Endothelial cell (in vitro differentiated cells): ENCODE data around the gene GFOD1. TPM values are rescaled to one million over a fixed set of nuclear protein-coding genes. Genes with fewer than 3 reads are reported as not detected.

Experiments
- DNase-seq: peaks from one replicate; pipeline ENCODE4 v3.0.0; 2021; ENCODE audit warnings: low spot score
- H3K27ac Mint-ChIP-seq: one replicate; pipeline ENCODE4 v1.8.0; 2021; ENCODE audit warnings: mixed read lengths, inconsistent platforms; ENCODE audit not compliant: unreplicated experiment
- H3K27me3 Mint-ChIP-seq: one replicate; pipeline ENCODE4 v1.8.0; 2021; ENCODE audit warnings: mild to moderate bottlenecking, moderate library complexity, mixed read lengths, inconsistent platforms; ENCODE audit not compliant: unreplicated experiment
- H3K36me3 Mint-ChIP-seq: one replicate; pipeline ENCODE4 v1.8.0; 2021; ENCODE audit warnings: mild to moderate bottlenecking, low read depth, mixed read lengths, inconsistent platforms; ENCODE audit not compliant: unreplicated experiment
- H3K4me1 Mint-ChIP-seq: one replicate; pipeline ENCODE4 v1.8.0; 2021; ENCODE audit warnings: mild to moderate bottlenecking, mixed read lengths, inconsistent platforms; ENCODE audit not compliant: unreplicated experiment
- H3K4me3 Mint-ChIP-seq: one replicate; pipeline ENCODE4 v1.8.0; 2021; ENCODE audit warnings: mild to moderate bottlenecking, mixed read lengths, inconsistent platforms; ENCODE audit not compliant: unreplicated experiment
- H3K9me3 Mint-ChIP-seq: one replicate; pipeline ENCODE4 v1.8.0; 2021; ENCODE audit warnings: mixed read lengths, inconsistent platforms; ENCODE audit not compliant: unreplicated experiment
- CTCF ChIP-seq: fragments of 200-600 bp; sonication (generic); IDR thresholded peaks from one replicate; pipeline ENCODE4 v1.5.0; 2021; ENCODE audit warnings: antibody characterized with exemption; ENCODE audit not compliant: unreplicated experiment
- total RNA-seq: library from RNA; stranded (reverse); fragmentation: NEBNext Ultra II Directional; extraction: Animal tissue kit (Norgen Biotek cat#: 25700); gene quantifications from one replicate; pipeline ENCODE4 v1.2.1, GENCODE V29; 2021; ENCODE audit not compliant: unreplicated experiment

The GFOD1 gene
- total RNA-seq, 1 donor from 2014 or later = 47.6 TPM

- no peaks in the 10 kb centered on the region for H3K27me3 Mint-ChIP-seq
- H3K36me3 Mint-ChIP-seq = peaks cover 40% of the 10 kb centered on the region
- H3K27ac Mint-ChIP-seq = no peak overlapping the region
- peaks cover 43% of the 10 kb centered on the region for H3K4me1 Mint-ChIP-seq
- H3K4me3 Mint-ChIP-seq = no peak overlapping the region
- DNase-seq = no peak
- H3K9me3 Mint-ChIP-seq = no peaks in the 10 kb centered on the region
- no peak for TF ChIP-seq CTCF
Observed at GRCh38 chr6:13479971-13480434, 7.4 kb downstream of the GFOD1 start.

- no peak for DNase-seq
- H3K36me3 Mint-ChIP-seq = peaks cover 39% of the 10 kb centered on the region
- no peaks in the 10 kb centered on the region for H3K27me3 Mint-ChIP-seq
- H3K9me3 Mint-ChIP-seq = no peaks in the 10 kb centered on the region
- no peak overlapping the region for H3K27ac Mint-ChIP-seq
- no peak for TF ChIP-seq CTCF
- H3K4me1 Mint-ChIP-seq = peaks cover 43% of the 10 kb centered on the region
- H3K4me3 Mint-ChIP-seq = no peak overlapping the region
Observed at GRCh38 chr6:13479206-13479800, 8.1 kb downstream of the GFOD1 start.

- Mint-ChIP-seq H3K4me1 (peaks cover 35% of the 10 kb centered on the region), H3K9me3 (no peaks in the 10 kb centered on the region), H3K4me3 (peak overlapping the region; percentile 44), H3K27me3 (no peaks in the 10 kb centered on the region), H3K36me3 (peaks cover 31% of the 10 kb centered on the region), H3K27ac (no peak overlapping the region)
- TF ChIP-seq CTCF = no peak
- DNase-seq = no peak
Observed at GRCh38 chr6:13478525-13478966, 8.9 kb downstream of the GFOD1 start.

- H3K4me1 Mint-ChIP-seq = peaks cover 16% of the 10 kb centered on the region
- DNase-seq = no peak
- no peak for TF ChIP-seq CTCF
Observed at GRCh38 chr6:13474787-13475186, 12.6 kb downstream of the GFOD1 start.

GRCh38 chr6:13474360-13474759 is 13.0 kb downstream of the GFOD1 start:
- DNase-seq = no peak
- H3K27me3 Mint-ChIP-seq = no peaks in the 10 kb centered on the region

More at GRCh38 chr6:13474787-13475186, 12.6 kb downstream of the GFOD1 start:
- Mint-ChIP-seq H3K36me3 (peaks cover 32% of the 10 kb centered on the region), H3K4me3 (no peak overlapping the region), H3K27ac (no peak overlapping the region), H3K27me3 (no peaks in the 10 kb centered on the region), H3K9me3 (no peaks in the 10 kb centered on the region)

More at GRCh38 chr6:13474360-13474759, 13.0 kb downstream of the GFOD1 start:
- Mint-ChIP-seq H3K27ac (no peak overlapping the region), H3K4me3 (no peak overlapping the region), H3K9me3 (no peaks in the 10 kb centered on the region), H3K36me3 (peaks cover 33% of the 10 kb centered on the region), H3K4me1 (peaks cover 16% of the 10 kb centered on the region)
- no peak for TF ChIP-seq CTCF
